Adrenal gland (tissue), 5 donors: ENCODE measurements around the gene CERS4.

Experiments
- POLR2A ChIP-seq, 2 donors: fragments of 450-650 bp; IDR thresholded peaks; one replicate each; pipeline ENCODE4 v1.6.1; 2017; ENCODE audit warnings: antibody characterized with exemption in 2 of 2, mild to moderate bottlenecking in 2 of 2, moderate library complexity in 1 of 2
- TF ChIP-seq, protein P1 (sequence below), 6 experiments: fragments of 450-650 bp in 4 of 6; fragments of 200-600 bp in 2 of 6; sonication (generic) in 1 of 6; IDR thresholded peaks; 1 replicate in 5 of 6; 2 replicates in 1 of 6; pipeline versions ENCODE4 v1.5.1 to v1.8.0; 2016 to 2021; ENCODE audit warnings: antibody characterized with exemption in 6 of 6, mild to moderate bottlenecking in 2 of 6, moderate library complexity in 1 of 6
- donor health status: DM: no; HTN: no; CAD: no.

- TF ChIP-seq, protein P1, sequence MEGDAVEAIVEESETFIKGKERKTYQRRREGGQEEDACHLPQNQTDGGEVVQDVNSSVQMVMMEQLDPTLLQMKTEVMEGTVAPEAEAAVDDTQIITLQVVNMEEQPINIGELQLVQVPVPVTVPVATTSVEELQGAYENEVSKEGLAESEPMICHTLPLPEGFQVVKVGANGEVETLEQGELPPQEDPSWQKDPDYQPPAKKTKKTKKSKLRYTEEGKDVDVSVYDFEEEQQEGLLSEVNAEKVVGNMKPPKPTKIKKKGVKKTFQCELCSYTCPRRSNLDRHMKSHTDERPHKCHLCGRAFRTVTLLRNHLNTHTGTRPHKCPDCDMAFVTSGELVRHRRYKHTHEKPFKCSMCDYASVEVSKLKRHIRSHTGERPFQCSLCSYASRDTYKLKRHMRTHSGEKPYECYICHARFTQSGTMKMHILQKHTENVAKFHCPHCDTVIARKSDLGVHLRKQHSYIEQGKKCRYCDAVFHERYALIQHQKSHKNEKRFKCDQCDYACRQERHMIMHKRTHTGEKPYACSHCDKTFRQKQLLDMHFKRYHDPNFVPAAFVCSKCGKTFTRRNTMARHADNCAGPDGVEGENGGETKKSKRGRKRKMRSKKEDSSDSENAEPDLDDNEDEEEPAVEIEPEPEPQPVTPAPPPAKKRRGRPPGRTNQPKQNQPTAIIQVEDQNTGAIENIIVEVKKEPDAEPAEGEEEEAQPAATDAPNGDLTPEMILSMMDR (IDR thresholded peaks at IDR 0.05), result no peak
- TF ChIP-seq POLR2A (IDR thresholded peaks at IDR 0.05), result no peak
Measured at GRCh38 chr19:8256276-8257051, 47.3 kb downstream of the CERS4 start.
